Small intestine (tissue), 7 donors: ENCODE data around the gene APP. TPM values are rescaled to one million over a fixed set of nuclear protein-coding genes. Genes with fewer than 3 reads are reported as not detected.

Source experiments
- DNase-seq, 2 donors: peaks; one replicate each; pipeline versions ENCODE4 v3.0.0 to v3.0.0-alpha.2; 2013
- FAIRE-seq: peaks from 2 replicates; lab custom pipeline; 2012; peaks lifted over from hg19 to GRCh38; lab: Jason Lieb, UNC
- H3K27ac ChIP-seq, 3 donors: one replicate each; pipeline ENCODE4 v1.5.1; 2013; ENCODE audit warnings: low read length in 2 of 3, mild to moderate bottlenecking in 2 of 3, control low read depth in 1 of 3, inconsistent platforms in 1 of 3, low read depth in 1 of 3, moderate library complexity in 1 of 3
- H3K27me3 ChIP-seq, 3 donors: one replicate each; pipeline ENCODE4 v1.6.1; 2013; ENCODE audit warnings: low read length in 3 of 3, inconsistent platforms in 1 of 3; ENCODE audit not compliant: control insufficient read depth in 3 of 3, insufficient read depth in 3 of 3
- H3K36me3 ChIP-seq, 3 donors: one replicate each; pipeline ENCODE4 v1.6.1; 2013; ENCODE audit warnings: low read length in 3 of 3, inconsistent platforms in 1 of 3, low read depth in 1 of 3, mild to moderate bottlenecking in 1 of 3, moderate library complexity in 1 of 3; ENCODE audit not compliant: control insufficient read depth in 3 of 3, insufficient read depth in 2 of 3
- H3K4me1 ChIP-seq, 3 donors: one replicate each; pipeline ENCODE4 v1.6.1; 2013; ENCODE audit warnings: low read length in 2 of 3, inconsistent platforms in 1 of 3, low read depth in 1 of 3, mild to moderate bottlenecking in 1 of 3, moderate library complexity in 1 of 3; ENCODE audit not compliant: control insufficient read depth in 3 of 3, insufficient read depth in 2 of 3
- H3K4me3 ChIP-seq, 3 donors: one replicate each; pipeline ENCODE4 v1.5.1; 2013; ENCODE audit warnings: low read length in 3 of 3, control low read depth in 1 of 3, inconsistent platforms in 1 of 3, low read depth in 1 of 3, mild to moderate bottlenecking in 1 of 3, moderate library complexity in 1 of 3
- H3K9me3 ChIP-seq, 2 donors: one replicate each; pipeline ENCODE4 v1.6.1; 2013; ENCODE audit warnings: low read depth in 1 of 2, low read length in 1 of 2; ENCODE audit not compliant: control insufficient read depth in 2 of 2, insufficient read depth in 1 of 2
- WGBS, 3 donors: extraction: QIAGEN DNeasy Blood & Tissue Kit; methylation state at CpG; one replicate each; pipeline ENCODE4 v1.1.7; 2013; 5-methylcytosine and 5-hydroxymethylcytosine counted together
- polyA plus RNA-seq, 4 donors: library from polyadenylated mRNA; stranded (reverse) in 3 of 4; unstranded in 1 of 4; fragments of 200-250 nt in 3 of 4; fragments of 120-200 nt in 1 of 4; gene quantifications; one replicate each; pipeline versions ENCODE4 v1.2.1 to v1.2.3, GENCODE V29; 2013
- donor health status: healthy with polysubstance abuse.
- donor health status: control.
- donor health status: control.
- donor health status: Bipolar disorder and iron deficiency.
- donor health status: healthy.

APP gene
- polyA plus RNA-seq, 4 donors, result 28.6 to 319 (median 124) TPM

DNA sequence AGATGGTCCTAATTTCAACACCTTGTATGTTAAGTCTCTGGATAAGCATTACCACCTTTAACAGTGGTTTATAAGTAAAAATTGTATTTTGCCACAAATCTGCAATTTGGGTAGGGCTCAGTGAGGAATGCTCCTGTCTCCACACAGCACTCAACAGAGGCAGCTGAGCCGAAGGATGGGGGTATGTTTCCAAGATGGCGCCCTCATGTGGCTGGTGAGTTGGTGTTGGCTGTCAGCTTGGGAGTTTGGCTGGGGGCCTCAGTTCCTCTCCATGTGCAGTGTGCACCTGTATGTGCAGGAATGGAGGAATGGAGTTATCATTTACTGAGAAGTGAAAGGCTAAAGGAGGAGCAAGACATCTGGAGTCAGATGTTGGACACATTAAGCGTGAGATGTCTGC is 299.0 kb downstream of the APP start:
- FAIRE-seq (no peak), DNase-seq (no peak)
- WGBS, 3 donors, result 92 to 97% (median 94%) methylated on average over 3 of the region's 3 CpGs
- H3K4me3 ChIP-seq, result no peak overlapping the region
- H3K36me3 ChIP-seq, result no peaks in the 10 kb centered on the region
- H3K27ac ChIP-seq, result no peak overlapping the region
- no peaks in the 10 kb centered on the region for H3K9me3 ChIP-seq
- H3K4me1 ChIP-seq, result no peaks in the 10 kb centered on the region
- H3K27me3 ChIP-seq, result no peaks in the 10 kb centered on the region

DNA sequence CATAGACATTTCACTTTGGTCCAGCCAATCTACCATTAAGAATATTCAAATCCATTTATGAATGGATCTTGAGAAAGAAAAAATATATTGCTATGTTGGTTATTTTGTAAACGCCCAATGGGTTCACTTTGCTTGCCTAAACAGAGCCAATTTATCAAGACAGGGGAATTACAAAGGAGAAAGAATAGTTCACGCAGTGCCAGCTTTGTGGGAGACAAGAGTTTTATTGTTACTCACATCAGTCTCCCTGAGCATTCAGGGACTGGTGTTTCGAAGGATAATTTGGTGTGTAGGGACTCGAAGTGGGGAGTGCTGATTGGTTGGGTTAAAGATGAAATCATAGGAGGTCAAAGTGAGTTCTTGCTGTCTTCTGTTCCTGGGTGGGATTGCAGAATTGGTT is 300.5 kb downstream of the APP start:
- Histone ChIP-seq H3K36me3 (no peaks in the 10 kb centered on the region), H3K4me1 (no peaks in the 10 kb centered on the region), H3K27ac (no peak overlapping the region), H3K27me3 (no peaks in the 10 kb centered on the region), H3K9me3 (no peaks in the 10 kb centered on the region), H3K4me3 (no peak overlapping the region)
- 72 to 86% (median 76%) methylated on average over 4 of the region's 4 CpGs for WGBS, 3 donors
- no peak for DNase-seq
- no peak for FAIRE-seq

GRCh38 chr21:25867061-25867460 is 303.5 kb downstream of the APP start:
- FAIRE-seq (no peak), DNase-seq (no peak)
- no peaks in the 10 kb centered on the region for H3K36me3 ChIP-seq
- no peak overlapping the region for H3K4me3 ChIP-seq
- H3K4me1 ChIP-seq, result no peaks in the 10 kb centered on the region
- peaks cover 0 to 2% (median 0%) of the 10 kb centered on the region in 3 donors for H3K27me3 ChIP-seq
- WGBS, 3 donors, result 92 to 100% (median 96%) methylated on average over 1 of the region's 1 CpG
- H3K9me3 ChIP-seq, result no peaks in the 10 kb centered on the region
- H3K27ac ChIP-seq, result no peak overlapping the region

GRCh38 chr21:25863747-25864146 is 306.8 kb downstream of the APP start:
- Histone ChIP-seq H3K27me3 (peaks cover 0 to 2% (median 0%) of the 10 kb centered on the region in 3 donors), H3K4me3 (no peak overlapping the region), H3K36me3 (no peaks in the 10 kb centered on the region), H3K4me1 (no peaks in the 10 kb centered on the region), H3K27ac (no peak overlapping the region), H3K9me3 (no peaks in the 10 kb centered on the region)
- WGBS, 3 donors, result 73 to 91% (median 85%) methylated on average over 4 of the region's 4 CpGs
- FAIRE-seq (no peak), DNase-seq (no peak)

GRCh38 chr21:25863031-25863430 is 307.5 kb downstream of the APP start:
- H3K4me1 ChIP-seq, result no peaks in the 10 kb centered on the region
- peaks cover 0 to 2% (median 0%) of the 10 kb centered on the region in 3 donors for H3K27me3 ChIP-seq
- no peak overlapping the region for H3K4me3 ChIP-seq
- no peak for FAIRE-seq
- no peaks in the 10 kb centered on the region for H3K9me3 ChIP-seq
- H3K36me3 ChIP-seq, result no peaks in the 10 kb centered on the region
- no peak overlapping the region for H3K27ac ChIP-seq
- no peak for DNase-seq
- 47 to 53% (median 47%) methylated on average over 1 of the region's 1 CpG for WGBS, 3 donors

DNA sequence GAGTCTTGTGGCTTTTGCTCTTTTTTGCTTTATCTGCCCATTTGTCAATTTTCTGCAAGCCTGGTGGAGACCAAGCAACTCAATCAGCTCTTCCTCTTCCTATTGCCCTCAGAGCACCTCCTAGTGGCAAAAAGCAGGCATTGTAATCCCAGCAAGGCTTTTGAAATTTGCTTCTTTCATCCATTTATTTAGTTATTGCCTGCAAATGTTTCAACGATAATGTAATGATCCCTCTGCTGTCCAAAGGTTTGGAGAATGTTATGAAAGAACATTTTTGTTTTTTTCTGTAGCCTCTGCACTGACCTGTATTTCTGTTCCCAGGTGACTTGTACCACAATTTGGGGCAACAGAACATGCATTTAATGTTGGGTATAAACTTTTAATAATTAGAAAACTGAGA is 308.0 kb downstream of the APP start:
- WGBS, 3 donors, result 26 to 52% (median 33%) methylated on average over 1 of the region's 1 CpG
- no peaks in the 10 kb centered on the region for H3K9me3 ChIP-seq
- DNase-seq (peak in 1 of 2 donors; percentile 22), FAIRE-seq (no peak)
- no peaks in the 10 kb centered on the region for H3K36me3 ChIP-seq
- no peak overlapping the region for H3K27ac ChIP-seq
- peaks cover 0 to 2% (median 0%) of the 10 kb centered on the region in 3 donors for H3K27me3 ChIP-seq
- H3K4me3 ChIP-seq, result no peak overlapping the region
- H3K4me1 ChIP-seq, result no peaks in the 10 kb centered on the region

GRCh38 chr21:25862112-25862511 is 308.5 kb downstream of the APP start:
- Histone ChIP-seq H3K36me3 (no peaks in the 10 kb centered on the region), H3K27ac (no peak overlapping the region), H3K4me1 (no peaks in the 10 kb centered on the region), H3K9me3 (no peaks in the 10 kb centered on the region), H3K27me3 (peaks cover 0 to 2% (median 0%) of the 10 kb centered on the region in 3 donors), H3K4me3 (no peak overlapping the region)
- DNase-seq (no peak), FAIRE-seq (no peak)
- 39 to 68% (median 61%) methylated on average over 3 of the region's 3 CpGs for WGBS, 3 donors

- H3K4me1 ChIP-seq, result no peaks in the 10 kb centered on the region
- 64 to 73% (median 68%) methylated on average over 5 of the region's 5 CpGs for WGBS, 3 donors
These were observed 311.2 kb downstream of the APP start for GRCh38 chr21:25859235-25859929.

DNA sequence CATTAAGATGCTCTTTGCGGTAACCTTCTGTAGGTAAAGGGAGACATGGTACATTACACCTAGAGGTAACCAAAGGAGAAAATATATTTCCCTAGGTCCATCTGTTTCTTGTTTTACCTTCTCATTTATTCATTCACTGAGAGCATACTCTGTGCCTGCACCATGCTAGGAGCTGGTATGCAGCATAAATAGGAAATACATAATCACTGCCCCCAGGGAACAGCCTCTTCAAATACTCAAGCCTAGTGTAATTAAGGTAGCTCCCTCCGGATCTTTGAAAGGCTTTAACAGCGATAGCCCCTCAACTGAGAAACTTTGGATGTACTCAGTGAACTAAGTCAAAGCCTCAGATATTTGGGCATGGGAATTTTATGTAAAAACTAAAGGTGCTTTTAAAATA is 312.2 kb downstream of the APP start:
- H3K36me3 ChIP-seq, result no peaks in the 10 kb centered on the region
- H3K27me3 ChIP-seq, result peaks cover 0 to 2% (median 0%) of the 10 kb centered on the region in 3 donors
- no peak for DNase-seq
- H3K4me3 ChIP-seq, result no peak overlapping the region
- no peak overlapping the region for H3K27ac ChIP-seq
- H3K9me3 ChIP-seq, result no peaks in the 10 kb centered on the region
- FAIRE-seq, result no peak
- WGBS, 3 donors, result 90 to 94% (median 92%) methylated on average over 3 of the region's 3 CpGs
- H3K4me1 ChIP-seq, result no peaks in the 10 kb centered on the region

More at GRCh38 chr21:25859235-25859929, 311.2 kb downstream of the APP start:
- H3K36me3 ChIP-seq, result no peaks in the 10 kb centered on the region
- no peaks in the 10 kb centered on the region for H3K9me3 ChIP-seq
- DNase-seq (no peak), FAIRE-seq (no peak)
- peaks cover 0 to 2% (median 0%) of the 10 kb centered on the region in 3 donors for H3K27me3 ChIP-seq
- H3K27ac ChIP-seq, result no peak overlapping the region
- H3K4me3 ChIP-seq, result no peak overlapping the region
